ENCODE data around the gene PADI4. TPM values are rescaled to one million over a fixed set of nuclear protein-coding genes. Genes with fewer than 3 reads are reported as not detected.

The PADI4 gene
- total RNA-seq, 1 experiment from 2014 or later: 0.26 TPM

- Mint-ChIP-seq H3K4me3 (no peak overlapping the region), H3K9me3 (no peaks in the 10 kb centered on the region), H3K36me3 (no peaks in the 10 kb centered on the region), H3K27me3 (ENCODE audit: low read depth) (no peaks in the 10 kb centered on the region), H3K27ac (no peak overlapping the region), H3K4me1 (peaks cover 10% of the 10 kb centered on the region)
- POLR2A ChIA-PET: no interaction called here
- TF ChIP-seq, protein P1, sequence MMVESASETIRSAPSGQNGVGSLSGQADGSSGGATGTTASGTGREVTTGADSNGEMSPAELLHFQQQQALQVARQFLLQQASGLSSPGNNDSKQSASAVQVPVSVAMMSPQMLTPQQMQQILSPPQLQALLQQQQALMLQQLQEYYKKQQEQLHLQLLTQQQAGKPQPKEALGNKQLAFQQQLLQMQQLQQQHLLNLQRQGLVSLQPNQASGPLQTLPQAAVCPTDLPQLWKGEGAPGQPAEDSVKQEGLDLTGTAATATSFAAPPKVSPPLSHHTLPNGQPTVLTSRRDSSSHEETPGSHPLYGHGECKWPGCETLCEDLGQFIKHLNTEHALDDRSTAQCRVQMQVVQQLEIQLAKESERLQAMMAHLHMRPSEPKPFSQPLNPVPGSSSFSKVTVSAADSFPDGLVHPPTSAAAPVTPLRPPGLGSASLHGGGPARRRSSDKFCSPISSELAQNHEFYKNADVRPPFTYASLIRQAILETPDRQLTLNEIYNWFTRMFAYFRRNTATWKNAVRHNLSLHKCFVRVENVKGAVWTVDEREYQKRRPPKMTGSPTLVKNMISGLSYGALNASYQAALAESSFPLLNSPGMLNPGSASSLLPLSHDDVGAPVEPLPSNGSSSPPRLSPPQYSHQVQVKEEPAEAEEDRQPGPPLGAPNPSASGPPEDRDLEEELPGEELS (CRISPR knock-in tag; IDR thresholded peaks at IDR 0.05): no peak
- no peak for TF ChIP-seq JUN (CRISPR knock-in tag; IDR thresholded peaks at IDR 0.05)
- TF ChIP-seq ATF3 (CRISPR knock-in tag; conservative IDR thresholded peaks at IDR 0.05): no peak
- TF ChIP-seq IRF2 (CRISPR knock-in tag; IDR thresholded peaks at IDR 0.05; ENCODE audit: borderline replicate concordance, low read depth): no peak
- no peak for TF ChIP-seq CTCF (IDR thresholded peaks at IDR 0.05)
- no peak for TF ChIP-seq NFATC4 (CRISPR knock-in tag; IDR thresholded peaks at IDR 0.05)
- no peak for TF ChIP-seq EMX1 (CRISPR knock-in tag; IDR thresholded peaks at IDR 0.05)
- no peak for TF ChIP-seq ETV6 (CRISPR knock-in tag; IDR thresholded peaks at IDR 0.05)
- no peak for TF ChIP-seq ZNF396 (CRISPR knock-in tag; IDR thresholded peaks at IDR 0.05; ENCODE audit: borderline replicate concordance)
- no peak for TF ChIP-seq TCF7 (CRISPR knock-in tag; IDR thresholded peaks at IDR 0.05; ENCODE audit: low read depth)
- no peak for ATAC-seq
- CTCF ChIA-PET: interaction anchor here (0.6 to 1.2 kb wide), 2 partner anchors 27 to 220 kb away, joined by 3 to 5 read pairs; no protein-coding TSS in a partner anchor
- DNase-seq (ENCODE audit: low spot score): no peak
Measured at GRCh38 chr1:17397910-17398695, 90.1 kb downstream of the PADI4 start.

- no peak for DNase-seq (ENCODE audit: low spot score)
- Mint-ChIP-seq H3K4me1 (peaks cover 25% of the 10 kb centered on the region), H3K9me3 (no peaks in the 10 kb centered on the region), H3K4me3 (no peak overlapping the region), H3K27me3 (ENCODE audit: low read depth) (no peaks in the 10 kb centered on the region), H3K27ac (0 out of 2 replicates have a peak overlapping the region, but pooled peaks have one; percentile 3), H3K36me3 (no peaks in the 10 kb centered on the region)
- peak; percentile 21 for ATAC-seq
- TF ChIP-seq MXD4 (CRISPR knock-in tag; IDR thresholded peaks at IDR 0.05; ENCODE audit: borderline replicate concordance) (no peak), NR3C1 (CRISPR knock-in tag; conservative IDR thresholded peaks at IDR 0.05; ENCODE audit: low read depth) (no peak), NFATC4 (CRISPR knock-in tag; IDR thresholded peaks at IDR 0.05) (no peak), TCF7 (CRISPR knock-in tag; IDR thresholded peaks at IDR 0.05; ENCODE audit: low read depth) (no peak), SMAD4 (CRISPR knock-in tag; IDR thresholded peaks at IDR 0.05) (no peak), RELA (CRISPR knock-in tag; IDR thresholded peaks at IDR 0.05; ENCODE audit: borderline replicate concordance) (no peak)
- TF ChIP-seq, protein P2, sequence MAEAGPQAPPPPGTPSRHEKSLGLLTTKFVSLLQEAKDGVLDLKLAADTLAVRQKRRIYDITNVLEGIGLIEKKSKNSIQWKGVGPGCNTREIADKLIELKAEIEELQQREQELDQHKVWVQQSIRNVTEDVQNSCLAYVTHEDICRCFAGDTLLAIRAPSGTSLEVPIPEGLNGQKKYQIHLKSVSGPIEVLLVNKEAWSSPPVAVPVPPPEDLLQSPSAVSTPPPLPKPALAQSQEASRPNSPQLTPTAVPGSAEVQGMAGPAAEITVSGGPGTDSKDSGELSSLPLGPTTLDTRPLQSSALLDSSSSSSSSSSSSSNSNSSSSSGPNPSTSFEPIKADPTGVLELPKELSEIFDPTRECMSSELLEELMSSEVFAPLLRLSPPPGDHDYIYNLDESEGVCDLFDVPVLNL (CRISPR knock-in tag; IDR thresholded peaks at IDR 0.05; ENCODE audit: borderline replicate concordance, low read depth): no peak
- POLR2A ChIA-PET: interaction anchor here (0.6 kb wide), 1 partner anchor 271 kb away, joined by 3 read pairs; no protein-coding TSS in a partner anchor
- CTCF ChIA-PET: interaction anchor here (1.1 to 1.5 kb wide), 3 partner anchors 29 to 276 kb away, joined by 3 read pairs; no protein-coding TSS in a partner anchor
Measured at GRCh38 chr1:17400725-17401341, 92.8 kb downstream of the PADI4 start.

- H3K4me1 Mint-ChIP-seq: peaks cover 28% of the 10 kb centered on the region
- no peak overlapping the region for H3K4me3 Mint-ChIP-seq
- ChIA-PET CTCF (interaction anchor here (1.1 to 1.8 kb wide), 4 partner anchors 30 to 326 kb away, joined by 3 to 5 read pairs (median 4); no protein-coding TSS in a partner anchor), POLR2A (no interaction called here)
- no peaks in the 10 kb centered on the region for H3K9me3 Mint-ChIP-seq
- H3K27me3 Mint-ChIP-seq (ENCODE audit: low read depth): no peaks in the 10 kb centered on the region
- DNase-seq (ENCODE audit: low spot score): no peak
- no peak for ATAC-seq
- no peaks in the 10 kb centered on the region; the same call in 1 of the 2 replicates for H3K36me3 Mint-ChIP-seq
- no peak overlapping the region for H3K27ac Mint-ChIP-seq
- TF ChIP-seq ZNF219 (CRISPR knock-in tag; IDR thresholded peaks at IDR 0.05; ENCODE audit: borderline replicate concordance) (no peak), ZSCAN18 (CRISPR knock-in tag; IDR thresholded peaks at IDR 0.05) (no peak), CTCF (IDR thresholded peaks at IDR 0.05) (no peak), TP53 (CRISPR knock-in tag; IDR thresholded peaks at IDR 0.05) (no peak), IRF2 (CRISPR knock-in tag; IDR thresholded peaks at IDR 0.05; ENCODE audit: borderline replicate concordance, low read depth) (no peak), ELF4 (CRISPR knock-in tag; IDR thresholded peaks at IDR 0.05; ENCODE audit: low read depth) (no peak)
Measured at GRCh38 chr1:17401841-17402240, 93.8 kb downstream of the PADI4 start.
